Psoas muscle (tissue), 8 donors: Measurements from ENCODE around the gene MACC1. TPM values are rescaled to one million over a fixed set of nuclear protein-coding genes. Genes with fewer than 3 reads are reported as not detected.
"Not testable (repeated sequence)": the region's sequence is repeated elsewhere in the genome, so short reads cannot be mapped to it uniquely, and the experiment has no call there.

ENCODE experiments used
- ATAC-seq, 4 donors: fragments of 200-7000 bp; cut with Tn5 transposase; one replicate each; pipeline ENCODE4 v1.9.1; 2020; ENCODE audit warnings: moderate library complexity in 3 of 4, mild to moderate bottlenecking in 2 of 4
- DNase-seq, 2 donors: peaks; one replicate each; pipeline ENCODE4 v3.0.0-alpha.2; 2020
- H3K27ac ChIP-seq: fragments of 200-600 bp; one replicate; pipeline ENCODE4 v1.8.0; 2022
- H3K27me3 ChIP-seq, 3 donors: fragments of 200-600 bp in 1 of 3; one replicate each; pipeline versions ENCODE4 v1.6.1 to v1.8.0; 2013 to 2022; ENCODE audit warnings: low read length in 2 of 3, mild to moderate bottlenecking in 2 of 3, moderate library complexity in 1 of 3; ENCODE audit not compliant: insufficient read depth in 3 of 3
- H3K36me3 ChIP-seq, 2 donors: fragments of 200-600 bp in 1 of 2; one replicate each; pipeline versions ENCODE4 v1.6.1 to v1.8.0; 2013 to 2022; ENCODE audit warnings: low read depth in 1 of 2, mild to moderate bottlenecking in 1 of 2, moderate library complexity in 1 of 2; ENCODE audit not compliant: insufficient read depth in 1 of 2
- H3K4me1 ChIP-seq: fragments of 200-600 bp; one replicate; pipeline ENCODE4 v1.8.0; 2022
- H3K4me3 ChIP-seq: fragments of 200-600 bp; one replicate; pipeline ENCODE4 v1.8.0; 2022; ENCODE audit warnings: mild to moderate bottlenecking
- H3K9me3 ChIP-seq: fragments of 200-600 bp; one replicate; pipeline ENCODE4 v1.8.0; 2022
- CTCF ChIP-seq: fragments of 200-600 bp; IDR thresholded peaks from one replicate; pipeline ENCODE4 v1.8.0; 2022; ENCODE audit warnings: antibody characterized with exemption
- WGBS, 3 donors: extraction: QIAGEN DNeasy Blood & Tissue Kit; methylation state at CpG; one replicate each; pipeline versions ENCODE4 v1.1.6 to v1.1.7; 2013; 5-methylcytosine and 5-hydroxymethylcytosine counted together
- intact Hi-C, 2 donors: fragments of 100-400 bp; cut with DNase I; formaldehyde crosslinking; loops; one replicate each; pipeline versions ENCODE4 v1.11.0 to v1.14.2; 2022
- polyA plus RNA-seq, 3 donors: library from polyadenylated mRNA; stranded (reverse); fragments of 200-250 nt; gene quantifications; one replicate each; pipeline ENCODE4 v1.2.3, GENCODE V29; 2013
- total RNA-seq, 4 donors: library from RNA; stranded (reverse); fragmentation: NEBNext Ultra II Directional in 2 of 4; extraction: Animal tissue kit (Norgen Biotek cat#: 25700) in 2 of 4; gene quantifications; one replicate each; pipeline versions ENCODE4 v1.2.1 to v1.2.4, GENCODE V29; 2021 to 2023
- donor health status: healthy with polysubstance abuse.
- donor health status: DM: no; HTN: no; CAD: no; lungs with moderate emphysema.
- donor health status: Bipolar disorder and iron deficiency.
- donor health status: healthy.
- donor health status: DM: yes; HTN: yes; CAD: no.
- donor health status: DM: no; HTN: no; CAD: no.
- donor health status: DM: no; HTN: no; CAD: no.
- donor health status: DM: yes; HTN: yes; CAD: no.

MACC1 gene
- total and polyA plus RNA-seq, 7 donors: under 0.01 to 0.04 TPM; not detected in 5

- no peaks in the 10 kb centered on the region for H3K36me3 ChIP-seq
- H3K27ac ChIP-seq: no peak overlapping the region
- no peaks in the 10 kb centered on the region for H3K9me3 ChIP-seq
- H3K27me3 ChIP-seq: no peaks in the 10 kb centered on the region
- ATAC-seq: no peak
- no peaks in the 10 kb centered on the region for H3K4me1 ChIP-seq
- no peak for TF ChIP-seq CTCF
- 25 to 31% (median 30%) methylated on average over 2 of the region's 2 CpGs for WGBS, 3 donors
- no peak for DNase-seq
- intact Hi-C loops: no loop called here
- H3K4me3 ChIP-seq: no peak overlapping the region
Observed at GRCh38 chr7:20190560-20191390, 26.4 kb downstream of the MACC1 start.

DNA sequence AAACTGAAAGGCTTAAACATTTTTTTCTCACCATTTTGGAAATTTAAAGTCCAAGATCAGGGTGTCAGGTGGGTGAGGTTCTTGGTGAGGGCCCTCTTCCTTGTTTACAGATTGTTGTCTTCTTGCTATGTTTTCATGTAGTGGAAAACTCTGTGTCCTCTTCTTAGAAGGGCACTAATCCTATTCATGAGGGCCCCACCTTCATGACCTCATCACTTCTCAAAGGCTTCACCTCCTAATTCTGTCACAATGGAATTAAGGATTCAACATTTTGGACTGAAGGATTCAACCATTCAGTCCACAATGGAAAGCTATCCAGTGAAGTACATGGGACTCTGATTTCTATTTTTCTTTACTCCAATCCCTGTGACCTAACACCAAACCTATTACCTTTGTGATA is 27.3 kb downstream of the MACC1 start:
- H3K27ac ChIP-seq: no peak overlapping the region

GRCh38 chr7:20188567-20188966 is 28.6 kb downstream of the MACC1 start:
- Histone ChIP-seq H3K36me3 (no peaks in the 10 kb centered on the region), H3K27ac (no peak overlapping the region), H3K9me3 (no peaks in the 10 kb centered on the region), H3K4me1 (no peaks in the 10 kb centered on the region), H3K27me3 (no peaks in the 10 kb centered on the region), H3K4me3 (no peak overlapping the region)
- intact Hi-C loops: no loop called here
- no peak for TF ChIP-seq CTCF
- 85 to 91% (median 89%) methylated on average over 1 of the region's 1 CpG for WGBS, 3 donors
- no peak for ATAC-seq
- DNase-seq: no peak

More for the DNA sequence above, 27.3 kb downstream of the MACC1 start:
- Histone ChIP-seq H3K4me3 (no peak overlapping the region), H3K27me3 (no peaks in the 10 kb centered on the region), H3K36me3 (no peaks in the 10 kb centered on the region), H3K4me1 (no peaks in the 10 kb centered on the region), H3K9me3 (no peaks in the 10 kb centered on the region)
- no peak for DNase-seq
- intact Hi-C loops: no loop called here
- TF ChIP-seq CTCF: no peak
- no peak for ATAC-seq

GRCh38 chr7:20187850-20188249 is 29.3 kb downstream of the MACC1 start:
- H3K4me1 ChIP-seq, H3K27me3 ChIP-seq, intact Hi-C loops, H3K27ac ChIP-seq, DNase-seq, H3K36me3 ChIP-seq, H3K4me3 ChIP-seq, ATAC-seq, H3K9me3 ChIP-seq: not testable (repeated sequence)
- WGBS, 3 donors: 72 to 79% (median 74%) methylated on average over 4 of the region's 4 CpGs

- H3K4me1 ChIP-seq: no peaks in the 10 kb centered on the region
- no peak overlapping the region for H3K4me3 ChIP-seq
- intact Hi-C loops: no loop called here
- no peak overlapping the region for H3K27ac ChIP-seq
- no peak for TF ChIP-seq CTCF
- H3K36me3 ChIP-seq: no peaks in the 10 kb centered on the region
- ATAC-seq: no peak
- DNase-seq: no peak
- H3K9me3 ChIP-seq: no peaks in the 10 kb centered on the region
- 95 to 97% (median 96%) methylated on average over 5 of the region's 5 CpGs for WGBS, 3 donors
- no peaks in the 10 kb centered on the region for H3K27me3 ChIP-seq
Observed at GRCh38 chr7:20185988-20186387, 31.2 kb downstream of the MACC1 start.
